Astrocyte of the cerebellum (primary cell): ENCODE results near the gene MMP27.
"Not testable (repeated sequence)": the region's sequence is repeated elsewhere in the genome, so short reads cannot be mapped to it uniquely, and the experiment has no call there.

Experiments used
- DNase-seq: peaks from one replicate; pipeline ENCODE4 v3.0.0-alpha.2; 2011; ENCODE audit warnings: low read depth
- H3K4me3 ChIP-seq: 2 replicates; pipeline ENCODE4 v1.5.1; 2011; ENCODE audit warnings: mild to moderate bottlenecking, low read depth, low read length, moderate library complexity
- CTCF ChIP-seq: IDR thresholded peaks from 2 replicates; pipeline ENCODE4 v1.5.1; 2012; ENCODE audit warnings: low read length, low read depth, moderate library complexity, mild to moderate bottlenecking; ENCODE audit errors: missing control alignments
- in situ Hi-C: cut with HindIII; loops from 2 replicates; pipeline ENCODE4 v1.10.0; 2017; ENCODE audit warnings: low sequenced_read_pairs

MMP27 gene

GRCh38 chr11:102733232-102733875, 27.8 kb upstream of the MMP27 start:
- no peak for DNase-seq
- peak; percentile 68 for TF ChIP-seq CTCF
- no peak overlapping the region for H3K4me3 ChIP-seq
- in situ Hi-C loops: no loop called here

GRCh38 chr11:102730944-102731343, 25.4 kb upstream of the MMP27 start:
- DNase-seq, in situ Hi-C loops, H3K4me3 ChIP-seq: not testable (repeated sequence)

- in situ Hi-C loops: no loop called here
- DNase-seq: no peak
- H3K4me3 ChIP-seq: no peak overlapping the region
- TF ChIP-seq CTCF: no peak
These were observed 24.6 kb upstream of the MMP27 start for GRCh38 chr11:102729849-102730815.

- TF ChIP-seq CTCF: no peak
- no peak for DNase-seq
- H3K4me3 ChIP-seq: no peak overlapping the region
- in situ Hi-C loops: no loop called here
These were observed 22.3 kb upstream of the MMP27 start for GRCh38 chr11:102727890-102728289.

GRCh38 chr11:102724904-102725500, 19.4 kb upstream of the MMP27 start, which contains the start of gene MMP8:
TSS of gene MMP8 (minus strand) at chr11:102724954. CDS start at chr11:102724855, 99 bp downstream.
- in situ Hi-C loops: no loop called here
- peak; percentile 54 for DNase-seq
- no peak for TF ChIP-seq CTCF
- no peak within 1 kb of the TSS for H3K4me3 ChIP-seq

GRCh38 chr11:102722821-102723220, 17.3 kb upstream of the MMP27 start:
- in situ Hi-C loops: no loop called here
- no peak overlapping the region for H3K4me3 ChIP-seq
- DNase-seq: no peak
- TF ChIP-seq CTCF: no peak
